IMR-90 (cell line): ENCODE measurements around the gene DMRT3. TPM values are rescaled to one million over a fixed set of nuclear protein-coding genes. Genes with fewer than 3 reads are reported as not detected.

ENCODE experiments used
- ATAC-seq: fragments of 200-7000 bp; cut with Tn5 transposase; 2 replicates; pipeline ENCODE4 v1.9.1; 2020; ENCODE audit warnings: low read depth, mild to moderate bottlenecking, moderate library complexity
- BruUV-seq: library from RNA; stranded (reverse); fragments of 400-500 nt; replicated peaks from 2 replicates; lab custom pipeline; 2021; lab: Mats Ljungman, UMichigan
- CTCF ChIA-PET: fragments of 300-600 bp; formaldehyde crosslinking; extraction: SDS; loops from one replicate; lab custom pipeline; 2021; ENCODE audit warnings: antibody characterized with exemption; lab: Yijun Ruan, JAX
- POLR2A ChIA-PET: fragments of 300-600 bp; sonication (Branson Sonifier 250); formaldehyde crosslinking; loops from one replicate; lab custom pipeline; 2022; ENCODE audit warnings: antibody characterized with exemption; ENCODE audit not compliant: unreplicated experiment; lab: Charles Lee
- DNase-seq: peaks from one replicate; pipeline ENCODE4 v3.0.0; 2013
- H2AFZ ChIP-seq: replicated peaks from 2 replicates; pipeline ENCODE3; 2013; ENCODE audit warnings: low read length, mild to moderate bottlenecking; ENCODE audit not compliant: poor library complexity
- H2AK5ac ChIP-seq: 2 replicates; pipeline ENCODE4 v1.6.1; 2013; ENCODE audit warnings: low read depth, low read length, inconsistent platforms
- H2AK9ac ChIP-seq: replicated peaks from 2 replicates; pipeline ENCODE3; 2013; ENCODE audit warnings: mild to moderate bottlenecking, low read depth, low read length, moderate library complexity; ENCODE audit not compliant: poor library complexity
- H2BK120ac ChIP-seq: 2 replicates; pipeline ENCODE4 v1.6.1; 2013; ENCODE audit warnings: low read depth, low read length, inconsistent platforms
- H2BK15ac ChIP-seq: 3 replicates; pipeline ENCODE4 v1.6.1; 2013; ENCODE audit warnings: low read depth, low read length, inconsistent platforms
- H2BK20ac ChIP-seq: 2 replicates; pipeline ENCODE4 v1.6.1; 2013; ENCODE audit warnings: low read depth, mild to moderate bottlenecking, inconsistent platforms, low read length, moderate library complexity
- H2BK5ac ChIP-seq: 2 replicates; pipeline ENCODE4 v1.6.1; 2013; ENCODE audit warnings: mild to moderate bottlenecking, low read depth, low read length, inconsistent platforms; ENCODE audit not compliant: poor library complexity, severe bottlenecking
- H3K14ac ChIP-seq: replicated peaks from 2 replicates; pipeline ENCODE4 v1.6.1; 2013; ENCODE audit warnings: low read depth, low read length, inconsistent platforms
- H3K18ac ChIP-seq: 2 replicates; pipeline ENCODE4 v1.6.1; 2013; ENCODE audit warnings: low read depth, low read length, control low read depth
- H3K23ac ChIP-seq: 2 replicates; pipeline ENCODE4 v1.6.1; 2013; ENCODE audit warnings: low read depth, low read length, inconsistent platforms
- H3K27ac ChIP-seq: 2 replicates; pipeline ENCODE4 v1.5.1; 2013; ENCODE audit warnings: mild to moderate bottlenecking, control low read depth, low read length; ENCODE audit not compliant: insufficient read depth
- H3K27me3 ChIP-seq: 2 replicates; pipeline ENCODE4 v1.6.1; 2013; ENCODE audit warnings: low read length; ENCODE audit not compliant: control insufficient read depth, insufficient read depth
- H3K36me3 ChIP-seq: 2 replicates; pipeline ENCODE4 v1.6.1; 2013; ENCODE audit warnings: low read length, mixed read lengths; ENCODE audit not compliant: control insufficient read depth, insufficient read depth
- H3K4ac ChIP-seq: 2 replicates; pipeline ENCODE4 v1.6.1; 2013; ENCODE audit warnings: low read depth, low read length, inconsistent platforms
- H3K4me1 ChIP-seq: 2 replicates; pipeline ENCODE4 v1.6.1; 2013; ENCODE audit warnings: low read length, mixed read lengths; ENCODE audit not compliant: control insufficient read depth, insufficient read depth
- H3K4me2 ChIP-seq: 2 replicates; pipeline ENCODE4 v1.6.1; 2013; ENCODE audit warnings: low read depth, mild to moderate bottlenecking, control low read depth, low read length, moderate library complexity
- H3K4me3 ChIP-seq: 2 replicates; pipeline ENCODE4 v1.5.1; 2013; ENCODE audit warnings: low read depth, mild to moderate bottlenecking, control low read depth, low read length, moderate library complexity; ENCODE audit not compliant: insufficient read depth
- H3K56ac ChIP-seq: 2 replicates; pipeline ENCODE4 v1.6.1; 2013; ENCODE audit warnings: low read length, inconsistent platforms; ENCODE audit not compliant: insufficient read depth; ENCODE audit errors: extremely low read depth
- H3K79me1 ChIP-seq, 2 experiments: 2 replicates each; pipeline ENCODE4 v1.6.1; 2013; ENCODE audit warnings: low read length in 2 of 2, inconsistent platforms in 1 of 2, low read depth in 1 of 2
- H3K9ac ChIP-seq: 2 replicates; pipeline ENCODE4 v1.6.1; 2013; ENCODE audit warnings: low read depth, low read length, control low read depth
- H3K9me1 ChIP-seq: 2 replicates; pipeline ENCODE4 v1.6.1; 2013; ENCODE audit warnings: low read length, inconsistent platforms; ENCODE audit not compliant: insufficient read depth
- H3K9me3 ChIP-seq: 2 replicates; pipeline ENCODE4 v1.6.1; 2013; ENCODE audit warnings: low read length; ENCODE audit not compliant: control insufficient read depth, insufficient read depth
- H4K20me1 ChIP-seq: 2 replicates; pipeline ENCODE4 v1.6.1; 2013; ENCODE audit warnings: low read length, inconsistent platforms; ENCODE audit not compliant: insufficient read depth
- H4K5ac ChIP-seq: 2 replicates; pipeline ENCODE4 v1.6.1; 2013; ENCODE audit warnings: mild to moderate bottlenecking, low read depth, low read length, control low read depth
- H4K8ac ChIP-seq, 2 experiments: 2 replicates each; pipeline ENCODE4 v1.6.1; 2013; ENCODE audit warnings: low read depth in 2 of 2, low read length in 2 of 2, control low read depth in 1 of 2, inconsistent platforms in 1 of 2
- H4K91ac ChIP-seq: 2 replicates; pipeline ENCODE4 v1.6.1; 2013; ENCODE audit warnings: low read depth, low read length, inconsistent platforms; ENCODE audit not compliant: insufficient read depth
- BHLHE40 ChIP-seq: fragments of 150-350 bp; IDR thresholded peaks from 2 replicates; pipeline ENCODE4 v1.6.1; 2016; ENCODE audit warnings: mild to moderate bottlenecking, low read depth, low read length
- CEBPB ChIP-seq: IDR thresholded peaks from 2 replicates; pipeline ENCODE4 v1.6.1; 2012; ENCODE audit warnings: low read depth, low read length, improper control_type of control experiment
- CHD1 ChIP-seq: IDR thresholded peaks from 2 replicates; pipeline ENCODE4 v1.6.1; 2012; ENCODE audit warnings: low read depth, low read length, improper control_type of control experiment
- FOS ChIP-seq: fragments of 150-350 bp; IDR thresholded peaks from 2 replicates; pipeline ENCODE4 v1.6.1; 2016; ENCODE audit warnings: low read depth, low read length
- MAFK ChIP-seq: IDR thresholded peaks from 2 replicates; pipeline ENCODE4 v1.6.1; 2012; ENCODE audit warnings: low read depth, low read length, improper control_type of control experiment
- MAZ ChIP-seq: IDR thresholded peaks from 2 replicates; pipeline ENCODE4 v1.6.1; 2012; ENCODE audit warnings: low read depth, mild to moderate bottlenecking, low read length, improper control_type of control experiment, moderate library complexity, borderline replicate concordance
- MXI1 ChIP-seq: IDR thresholded peaks from 2 replicates; pipeline ENCODE4 v1.6.1; 2012; ENCODE audit warnings: low read depth, mild to moderate bottlenecking, low read length, moderate library complexity, borderline replicate concordance
- NFE2L2 ChIP-seq: fragments of 150-350 bp; IDR thresholded peaks from 2 replicates; pipeline ENCODE4 v1.6.1; 2016; ENCODE audit warnings: low read depth, mild to moderate bottlenecking, low read length
- POLR2A ChIP-seq: IDR thresholded peaks from 2 replicates; pipeline ENCODE4 v1.6.1; 2012; ENCODE audit warnings: mild to moderate bottlenecking, low read depth, low read length
- RAD21 ChIP-seq: IDR thresholded peaks from 2 replicates; pipeline ENCODE4 v1.6.1; 2012; ENCODE audit warnings: low read length, improper control_type of control experiment
- RCOR1 ChIP-seq: IDR thresholded peaks from 2 replicates; pipeline ENCODE4 v1.6.1; 2012; ENCODE audit warnings: mild to moderate bottlenecking, low read length, improper control_type of control experiment; ENCODE audit not compliant: insufficient replicate concordance
- RFX5 ChIP-seq: IDR thresholded peaks from 2 replicates; pipeline ENCODE4 v1.8.0; 2012; ENCODE audit warnings: low read depth, mild to moderate bottlenecking, low read length, moderate library complexity
- SMC3 ChIP-seq: fragments of 150-350 bp; IDR thresholded peaks from 2 replicates; pipeline ENCODE4 v1.6.1; 2016; ENCODE audit warnings: low read depth, mild to moderate bottlenecking, antibody characterized with exemption, low read length, moderate library complexity
- WGBS, 2 experiments: methylation state at CpG; one replicate each; pipeline versions ENCODE4 v1.1.5 to v1.1.7; 2013; ENCODE audit warnings: missing lambda C conversion rate in 2 of 2; ENCODE audit not compliant: insufficient read length in 1 of 2; ENCODE audit errors: extremely low coverage in 2 of 2; 5-methylcytosine and 5-hydroxymethylcytosine counted together
- dilution Hi-C: fragments of 300-500 bp; cut with HindIII; formaldehyde crosslinking; loops from one replicate; pipeline ENCODE4 v1.14.3; 2018; ENCODE audit warnings: low sequenced_read_pairs; ENCODE audit not compliant: unreplicated experiment
- in situ Hi-C: fragments of 300-500 bp; cut with MboI; formaldehyde crosslinking; loops from 3 replicates; pipeline ENCODE4 v1.14.3; 2019; ENCODE audit warnings: low sequenced_read_pairs, inconsistent platforms, mixed read lengths
- intact Hi-C: fragments of 100-400 bp; cut with micrococcal nuclease; formaldehyde crosslinking; loops from 2 replicates; pipeline ENCODE4 v1.10.0; 2022
- polyA plus RNA-seq, 3 experiments: library from polyadenylated mRNA; depleted of rRNA; stranded (reverse); fragments of >200 nt; gene quantifications; 2 replicates each; pipeline ENCODE4 v1.2.3, GENCODE V29; 2012; ENCODE audit warnings: low replicate concordance in 1 of 3
- total RNA-seq: library from RNA; depleted of rRNA; stranded (reverse); fragments of >200 nt; gene quantifications from 2 replicates; pipeline ENCODE4 v1.2.3, GENCODE V29; 2012
- TF ChIP-seq, protein P1 (sequence below): fragments of 150-350 bp; IDR thresholded peaks from 2 replicates; pipeline ENCODE4 v1.6.1; 2016; ENCODE audit warnings: low read depth, mild to moderate bottlenecking, low read length, moderate library complexity, borderline replicate concordance
- TF ChIP-seq, protein P2 (sequence below): conservative IDR thresholded peaks from 2 replicates; pipeline ENCODE4 v1.5.1; 2012; ENCODE audit warnings: mild to moderate bottlenecking, low read depth, low read length, improper control_type of control experiment
- TF ChIP-seq, protein P3 (sequence below): fragments of 150-350 bp; IDR thresholded peaks from 2 replicates; pipeline ENCODE4 v1.6.1; 2017; ENCODE audit warnings: mild to moderate bottlenecking, antibody characterized with exemption, low read length, low read depth

Gene DMRT3
- total and polyA plus RNA-seq, 2 of the 4 experiments (the other 2 are of a cell fraction): not detected

DNA sequence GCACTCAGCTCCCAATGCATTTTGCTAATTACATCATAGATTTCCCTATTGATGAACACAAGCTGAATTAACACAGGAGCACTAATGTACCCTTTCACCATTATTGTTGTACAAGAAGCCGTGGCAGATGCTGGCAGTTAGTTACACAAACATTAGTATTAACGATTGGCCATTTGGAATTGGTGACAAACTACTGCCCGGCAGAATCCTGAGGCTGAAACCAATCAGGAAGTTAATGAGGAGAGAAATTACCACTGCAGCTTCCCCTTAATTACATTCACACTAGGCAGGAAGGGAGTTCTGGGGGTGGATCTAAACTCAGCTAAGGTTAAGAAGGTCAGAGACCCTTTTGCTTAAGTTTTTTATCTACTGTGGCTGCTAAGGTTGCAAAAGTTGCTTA lies 9.6 kb upstream of the DMRT3 start:
- H3K9ac ChIP-seq: no peak overlapping the region
- H4K5ac ChIP-seq: no peak overlapping the region
- H2BK20ac ChIP-seq: no peak overlapping the region
- no CpG with 5 or more reads among the region's 3 CpGs for WGBS, 2 experiments
- no peak overlapping the region for H3K27ac ChIP-seq
- peaks cover 11% of the 10 kb centered on the region; the same call in 1 of the 2 replicates for H3K9me3 ChIP-seq
- no peak overlapping the region for H3K4me2 ChIP-seq
- no peak overlapping the region for H3K14ac ChIP-seq
- no peaks in the 10 kb centered on the region for H3K9me1 ChIP-seq
- ChIA-PET POLR2A (no interaction called here), CTCF (no interaction called here)
- no peaks in the 10 kb centered on the region; the same call in 1 of the 2 replicates for H3K4me1 ChIP-seq
- H3K56ac ChIP-seq: no peak overlapping the region
- DNase-seq (no peak), ATAC-seq (no peak)
- no peak overlapping the region for H2BK120ac ChIP-seq
- H3K4ac ChIP-seq: no peak overlapping the region
- no peaks in the 10 kb centered on the region for H3K79me1 ChIP-seq
- no peak overlapping the region for H3K18ac ChIP-seq
- in situ Hi-C loops: no loop called here
- H4K20me1 ChIP-seq: no peaks in the 10 kb centered on the region
- TF ChIP-seq CHD1 (no peak), RCOR1 (no peak), BHLHE40 (no peak), FOS (no peak), POLR2A (no peak), MAZ (no peak), CEBPB (no peak), RFX5 (no peak), RAD21 (no peak), SMC3 (no peak), MXI1 (no peak), NFE2L2 (no peak), MAFK (no peak)
- TF ChIP-seq, protein P1, sequence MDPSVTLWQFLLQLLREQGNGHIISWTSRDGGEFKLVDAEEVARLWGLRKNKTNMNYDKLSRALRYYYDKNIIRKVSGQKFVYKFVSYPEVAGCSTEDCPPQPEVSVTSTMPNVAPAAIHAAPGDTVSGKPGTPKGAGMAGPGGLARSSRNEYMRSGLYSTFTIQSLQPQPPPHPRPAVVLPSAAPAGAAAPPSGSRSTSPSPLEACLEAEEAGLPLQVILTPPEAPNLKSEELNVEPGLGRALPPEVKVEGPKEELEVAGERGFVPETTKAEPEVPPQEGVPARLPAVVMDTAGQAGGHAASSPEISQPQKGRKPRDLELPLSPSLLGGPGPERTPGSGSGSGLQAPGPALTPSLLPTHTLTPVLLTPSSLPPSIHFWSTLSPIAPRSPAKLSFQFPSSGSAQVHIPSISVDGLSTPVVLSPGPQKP: no peak
- TF ChIP-seq, protein P2, sequence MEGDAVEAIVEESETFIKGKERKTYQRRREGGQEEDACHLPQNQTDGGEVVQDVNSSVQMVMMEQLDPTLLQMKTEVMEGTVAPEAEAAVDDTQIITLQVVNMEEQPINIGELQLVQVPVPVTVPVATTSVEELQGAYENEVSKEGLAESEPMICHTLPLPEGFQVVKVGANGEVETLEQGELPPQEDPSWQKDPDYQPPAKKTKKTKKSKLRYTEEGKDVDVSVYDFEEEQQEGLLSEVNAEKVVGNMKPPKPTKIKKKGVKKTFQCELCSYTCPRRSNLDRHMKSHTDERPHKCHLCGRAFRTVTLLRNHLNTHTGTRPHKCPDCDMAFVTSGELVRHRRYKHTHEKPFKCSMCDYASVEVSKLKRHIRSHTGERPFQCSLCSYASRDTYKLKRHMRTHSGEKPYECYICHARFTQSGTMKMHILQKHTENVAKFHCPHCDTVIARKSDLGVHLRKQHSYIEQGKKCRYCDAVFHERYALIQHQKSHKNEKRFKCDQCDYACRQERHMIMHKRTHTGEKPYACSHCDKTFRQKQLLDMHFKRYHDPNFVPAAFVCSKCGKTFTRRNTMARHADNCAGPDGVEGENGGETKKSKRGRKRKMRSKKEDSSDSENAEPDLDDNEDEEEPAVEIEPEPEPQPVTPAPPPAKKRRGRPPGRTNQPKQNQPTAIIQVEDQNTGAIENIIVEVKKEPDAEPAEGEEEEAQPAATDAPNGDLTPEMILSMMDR: no peak
- TF ChIP-seq, protein P3, sequence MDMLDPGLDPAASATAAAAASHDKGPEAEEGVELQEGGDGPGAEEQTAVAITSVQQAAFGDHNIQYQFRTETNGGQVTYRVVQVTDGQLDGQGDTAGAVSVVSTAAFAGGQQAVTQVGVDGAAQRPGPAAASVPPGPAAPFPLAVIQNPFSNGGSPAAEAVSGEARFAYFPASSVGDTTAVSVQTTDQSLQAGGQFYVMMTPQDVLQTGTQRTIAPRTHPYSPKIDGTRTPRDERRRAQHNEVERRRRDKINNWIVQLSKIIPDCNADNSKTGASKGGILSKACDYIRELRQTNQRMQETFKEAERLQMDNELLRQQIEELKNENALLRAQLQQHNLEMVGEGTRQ: no peak
- BruUV-seq: no TSS peak
- no peak overlapping the region for H2BK5ac ChIP-seq
- H3K4me3 ChIP-seq: no peak overlapping the region
- intact Hi-C loops: no loop called here
- H3K23ac ChIP-seq: no peak overlapping the region
- H2BK15ac ChIP-seq: no peak overlapping the region
- H4K8ac ChIP-seq: no peak overlapping the region
- H2AFZ ChIP-seq: no peak overlapping the region
- peaks cover 43% of the 10 kb centered on the region for H3K27me3 ChIP-seq
- no peak overlapping the region for H2AK5ac ChIP-seq
- H2AK9ac ChIP-seq: no peak overlapping the region
- H4K91ac ChIP-seq: no peak overlapping the region
- dilution Hi-C loops: no loop called here
- H3K36me3 ChIP-seq: no peaks in the 10 kb centered on the region
